Mesenchymal stem cell (in vitro differentiated cells and primary cell): ENCODE measurements around the gene TMEM59.
"Not testable (repeated sequence)": the region's sequence is repeated elsewhere in the genome, so short reads cannot be mapped to it uniquely, and the experiment has no call there.

ENCODE experiments used
- DNase-seq: peaks from one replicate; pipeline ENCODE4 v3.0.0-alpha.2; 2013
- H2AFZ ChIP-seq: one replicate; pipeline ENCODE4 v1.6.1; 2013; ENCODE audit warnings: low read depth, mild to moderate bottlenecking, control low read depth, inconsistent platforms, low read length, moderate library complexity
- H2AK5ac ChIP-seq: 2 replicates; pipeline ENCODE4 v1.6.1; 2013; ENCODE audit warnings: low read length, moderate library complexity, mild to moderate bottlenecking, inconsistent platforms; ENCODE audit not compliant: severe bottlenecking
- H2BK120ac ChIP-seq: one replicate; pipeline ENCODE4 v1.6.1; 2013; ENCODE audit warnings: low read depth, mild to moderate bottlenecking, inconsistent platforms, low read length, moderate library complexity
- H2BK12ac ChIP-seq, 2 experiments: one replicate each; pipeline ENCODE4 v1.6.1; 2013; ENCODE audit warnings: inconsistent platforms in 2 of 2, low read length in 2 of 2, mild to moderate bottlenecking in 2 of 2, moderate library complexity in 2 of 2, control low read depth in 1 of 2
- H2BK15ac ChIP-seq: one replicate; pipeline ENCODE4 v1.6.1; 2013; ENCODE audit warnings: mild to moderate bottlenecking, low read depth, inconsistent platforms; ENCODE audit not compliant: poor library complexity, severe bottlenecking
- H2BK5ac ChIP-seq: 2 replicates; pipeline ENCODE4 v1.6.1; 2013; ENCODE audit warnings: low read depth, mild to moderate bottlenecking, low read length, control low read depth, inconsistent platforms; ENCODE audit not compliant: poor library complexity, severe bottlenecking
- H3K14ac ChIP-seq, 2 experiments: one replicate each; pipeline ENCODE4 v1.6.1; 2013; ENCODE audit warnings: inconsistent platforms in 2 of 2, low read length in 2 of 2, control low read depth in 1 of 2, mild to moderate bottlenecking in 1 of 2, moderate library complexity in 1 of 2
- H3K18ac ChIP-seq, 2 experiments: one replicate each; pipeline ENCODE4 v1.6.1; 2013; ENCODE audit warnings: inconsistent platforms in 2 of 2, low read length in 2 of 2, control low read depth in 1 of 2, low read depth in 1 of 2, mild to moderate bottlenecking in 1 of 2
- H3K23ac ChIP-seq, 2 experiments: one replicate each; pipeline ENCODE4 v1.6.1; 2013; ENCODE audit warnings: inconsistent platforms in 2 of 2, low read length in 2 of 2, mild to moderate bottlenecking in 2 of 2, moderate library complexity in 2 of 2, control low read depth in 1 of 2
- H3K27ac ChIP-seq: 2 replicates; pipeline ENCODE4 v1.5.1; 2013; ENCODE audit warnings: mild to moderate bottlenecking, moderate library complexity, low read length, control low read depth, inconsistent platforms; ENCODE audit not compliant: poor library complexity, severe bottlenecking
- H3K27me3 ChIP-seq, 2 experiments: 2 replicates each; pipeline versions ENCODE4 v1.6.1 to v1.7.0; 2013; ENCODE audit warnings: low read length in 2 of 2, mild to moderate bottlenecking in 2 of 2, moderate library complexity in 2 of 2, control low read depth in 1 of 2, inconsistent platforms in 1 of 2; ENCODE audit not compliant: control insufficient read depth in 1 of 2, insufficient read depth in 1 of 2
- H3K36me3 ChIP-seq, 2 experiments: 2 replicates each; pipeline versions ENCODE4 v1.6.1 to v1.7.0; 2013; ENCODE audit warnings: low read length in 2 of 2, control low read depth in 1 of 2, inconsistent platforms in 1 of 2, low read depth in 1 of 2, mild to moderate bottlenecking in 1 of 2; ENCODE audit not compliant: insufficient read depth in 2 of 2, control insufficient read depth in 1 of 2
- H3K4ac ChIP-seq, 2 experiments: one replicate each; pipeline ENCODE4 v1.6.1; 2013; ENCODE audit warnings: inconsistent platforms in 2 of 2, low read length in 2 of 2, mild to moderate bottlenecking in 2 of 2, moderate library complexity in 2 of 2, control low read depth in 1 of 2, low read depth in 1 of 2
- H3K4me1 ChIP-seq: 2 replicates; pipeline ENCODE4 v1.6.1; 2013; ENCODE audit warnings: low read depth, low read length, control low read depth; ENCODE audit not compliant: control insufficient read depth, insufficient read depth
- H3K4me2 ChIP-seq: 2 replicates; pipeline ENCODE4 v1.6.1; 2013; ENCODE audit warnings: low read length, mild to moderate bottlenecking, inconsistent platforms; ENCODE audit not compliant: poor library complexity, severe bottlenecking
- H3K4me3 ChIP-seq, 2 experiments: 2 replicates each; pipeline versions ENCODE4 v1.5.1 to v1.7.0; 2013; ENCODE audit warnings: low read length in 2 of 2, mild to moderate bottlenecking in 2 of 2, control low read depth in 1 of 2, low read depth in 1 of 2; ENCODE audit not compliant: insufficient read depth in 1 of 2
- H3K79me1 ChIP-seq: replicated peaks from 2 replicates; pipeline ENCODE4 v1.6.1; 2013; ENCODE audit warnings: mild to moderate bottlenecking, control low read depth, low read length, inconsistent platforms; ENCODE audit not compliant: poor library complexity, severe bottlenecking
- H3K9ac ChIP-seq: 2 replicates; pipeline ENCODE4 v1.7.0; 2013; ENCODE audit warnings: mild to moderate bottlenecking, low read length, moderate library complexity
- H3K9me3 ChIP-seq: 2 replicates; pipeline ENCODE4 v1.7.0; 2013; ENCODE audit warnings: mild to moderate bottlenecking, low read length; ENCODE audit not compliant: control insufficient read depth
- H4K8ac ChIP-seq: one replicate; pipeline ENCODE4 v1.6.1; 2013; ENCODE audit warnings: inconsistent platforms, mild to moderate bottlenecking, low read length, moderate library complexity
- H4K91ac ChIP-seq: one replicate; pipeline ENCODE4 v1.6.1; 2013; ENCODE audit warnings: mild to moderate bottlenecking, low read length, inconsistent platforms
- WGBS: methylation state at CpG from one replicate; pipeline ENCODE4 v1.1.7; 2013; ENCODE audit warnings: mixed read lengths; 5-methylcytosine and 5-hydroxymethylcytosine counted together

The TMEM59 gene

GRCh38 chr1:54052431-54052933, 522 bp downstream of the TMEM59 start:
- H3K79me1 ChIP-seq = peaks cover 11% of the 10 kb centered on the region
- H3K4me2 ChIP-seq = peak overlapping the region; percentile 92
- H3K18ac ChIP-seq = peak overlapping the region; percentile 87 to 94
- peak overlapping the region; percentile 90 to 100 for H3K4me3 ChIP-seq
- no peak overlapping the region for H2BK15ac ChIP-seq
- peak overlapping the region; percentile 52 to 95 for H3K4ac ChIP-seq
- no peak overlapping the region for H2AK5ac ChIP-seq
- peak overlapping the region; percentile 28 for H4K91ac ChIP-seq
- WGBS = under 1% methylated on average over 23 of the region's 23 CpGs
- peaks cover 0 to 3% of the 10 kb centered on the region in 2 experiments for H3K36me3 ChIP-seq
- no peak overlapping the region for H2BK120ac ChIP-seq
- H3K4me1 ChIP-seq = peaks cover 5% of the 10 kb centered on the region
- no peaks in the 10 kb centered on the region for H3K9me3 ChIP-seq
- H3K27ac ChIP-seq = peak overlapping the region; percentile 88
- peak; percentile 85 for DNase-seq
- H3K14ac ChIP-seq = peak overlapping the region in 1 of 2 experiments; percentile 94
- H2AFZ ChIP-seq = peak overlapping the region; percentile 62
- peak overlapping the region; percentile 79 for H4K8ac ChIP-seq
- peak overlapping the region in 1 of 2 experiments; percentile 64 for H2BK12ac ChIP-seq
- peak overlapping the region in 1 of 2 experiments; percentile 71 for H3K23ac ChIP-seq
- no peaks in the 10 kb centered on the region for H3K27me3 ChIP-seq
- peak overlapping the region; percentile 99 for H3K9ac ChIP-seq
- H2BK5ac ChIP-seq = peak overlapping the region; percentile 40

- Histone ChIP-seq H3K9me3 (no peaks in the 10 kb centered on the region), H3K18ac (peak overlapping the region in 1 of 2 experiments; percentile 5)
- 17% methylated on average over 6 of the region's 8 CpGs for WGBS
These were observed 1.0 kb downstream of the TMEM59 start for GRCh38 chr1:54051933-54052430.

GRCh38 chr1:54050435-54050834, 2.6 kb downstream of the TMEM59 start:
- H3K4me3 ChIP-seq, H3K18ac ChIP-seq, H3K4ac ChIP-seq, H4K91ac ChIP-seq, DNase-seq, H2AFZ ChIP-seq, H3K9ac ChIP-seq, H3K27ac ChIP-seq, H3K79me1 ChIP-seq, H4K8ac ChIP-seq, H2BK120ac ChIP-seq, H3K36me3 ChIP-seq, H2AK5ac ChIP-seq, H3K4me2 ChIP-seq, H3K4me1 ChIP-seq, H2BK15ac ChIP-seq, H3K27me3 ChIP-seq, H2BK5ac ChIP-seq, H2BK12ac ChIP-seq, H3K23ac ChIP-seq, H3K14ac ChIP-seq, H3K9me3 ChIP-seq: not testable (repeated sequence)
- 98% methylated on average over 12 of the region's 12 CpGs for WGBS

More at GRCh38 chr1:54051933-54052430, 1.0 kb downstream of the TMEM59 start:
- Histone ChIP-seq H2BK120ac (no peak overlapping the region), H3K14ac (peak overlapping the region in 1 of 2 experiments; percentile 2), H2AFZ (no peak overlapping the region), H3K23ac (no peak overlapping the region), H2BK5ac (no peak overlapping the region), H3K27ac (peak overlapping the region; percentile 88), H2BK15ac (no peak overlapping the region), H3K4me1 (peaks cover 5% of the 10 kb centered on the region), H3K4ac (no peak overlapping the region), H3K79me1 (peaks cover 11% of the 10 kb centered on the region), H3K27me3 (no peaks in the 10 kb centered on the region), H3K4me3 (peak overlapping the region; percentile 90 to 100), H3K4me2 (peak overlapping the region; percentile 92), H3K9ac (peak overlapping the region; percentile 99), H4K8ac (no peak overlapping the region), H4K91ac (no peak overlapping the region), H2BK12ac (no peak overlapping the region), H2AK5ac (peak overlapping the region; percentile 27), H3K36me3 (peaks cover 0 to 3% of the 10 kb centered on the region in 2 experiments)
- DNase-seq = no peak

GRCh38 chr1:54047384-54048305, 5.4 kb downstream of the TMEM59 start:
- peaks cover 5% of the 10 kb centered on the region for H3K79me1 ChIP-seq
- H2BK12ac ChIP-seq = no peak overlapping the region
- H2AFZ ChIP-seq = no peak overlapping the region
- no peak overlapping the region for H2BK120ac ChIP-seq
- H2AK5ac ChIP-seq = no peak overlapping the region
- no peak overlapping the region for H3K23ac ChIP-seq
- no peak overlapping the region for H4K8ac ChIP-seq
- H3K18ac ChIP-seq = no peak overlapping the region
- H4K91ac ChIP-seq = no peak overlapping the region
- H3K4me1 ChIP-seq = peaks cover 5% of the 10 kb centered on the region
- no peak overlapping the region for H2BK15ac ChIP-seq
- no peak overlapping the region for H3K14ac ChIP-seq
- no peak overlapping the region for H3K27ac ChIP-seq
- 83% methylated on average over 2 of the region's 5 CpGs for WGBS
- H2BK5ac ChIP-seq = no peak overlapping the region
- H3K4ac ChIP-seq = no peak overlapping the region
- peak overlapping the region; percentile 7 for H3K9ac ChIP-seq
- H3K4me3 ChIP-seq = no peak overlapping the region
- H3K27me3 ChIP-seq = no peaks in the 10 kb centered on the region
- peak; percentile 44 for DNase-seq
- no peaks in the 10 kb centered on the region for H3K9me3 ChIP-seq
- H3K4me2 ChIP-seq = no peak overlapping the region
- H3K36me3 ChIP-seq = peaks cover 0 to 20% of the 10 kb centered on the region in 2 experiments
